Central memory CD8-positive, alpha-beta T cell (primary cell): ENCODE results near the gene MATK.

Experiments used
- ATAC-seq: fragments of 150-1000 bp; cut with Tn5 transposase; replicated peaks from 2 replicates; pipeline ENCODE4 v1.10.0; 2022; ENCODE audit warnings: mild to moderate bottlenecking, moderate FRiP score, moderate number of reproducible peaks; ENCODE audit not compliant: poor library complexity, severe bottlenecking; ENCODE audit errors: extremely low read depth
- DNase-seq, 2 donors: peaks; one replicate each; pipeline ENCODE4 v3.0.0; 2021; ENCODE audit warnings: low spot score in 2 of 2
- H3K27ac Mint-ChIP-seq: one replicate; pipeline ENCODE4 v1.8.0; 2022; ENCODE audit warnings: low read depth, mild to moderate bottlenecking, moderate library complexity, mixed read lengths
- H3K27me3 Mint-ChIP-seq: one replicate; pipeline ENCODE4 v1.8.0; 2022; ENCODE audit warnings: mixed read lengths
- H3K36me3 Mint-ChIP-seq: one replicate; pipeline ENCODE4 v1.8.0; 2022; ENCODE audit warnings: mild to moderate bottlenecking, moderate library complexity, mixed read lengths; ENCODE audit not compliant: insufficient read depth
- H3K4me1 Mint-ChIP-seq: one replicate; pipeline ENCODE4 v1.8.0; 2022; ENCODE audit warnings: mixed read lengths
- H3K4me3 Mint-ChIP-seq: one replicate; pipeline ENCODE4 v1.8.0; 2022; ENCODE audit warnings: mild to moderate bottlenecking, moderate library complexity, mixed read lengths
- H3K9me3 Mint-ChIP-seq: one replicate; pipeline ENCODE4 v1.8.0; 2022; ENCODE audit warnings: mixed read lengths

Gene MATK

DNA sequence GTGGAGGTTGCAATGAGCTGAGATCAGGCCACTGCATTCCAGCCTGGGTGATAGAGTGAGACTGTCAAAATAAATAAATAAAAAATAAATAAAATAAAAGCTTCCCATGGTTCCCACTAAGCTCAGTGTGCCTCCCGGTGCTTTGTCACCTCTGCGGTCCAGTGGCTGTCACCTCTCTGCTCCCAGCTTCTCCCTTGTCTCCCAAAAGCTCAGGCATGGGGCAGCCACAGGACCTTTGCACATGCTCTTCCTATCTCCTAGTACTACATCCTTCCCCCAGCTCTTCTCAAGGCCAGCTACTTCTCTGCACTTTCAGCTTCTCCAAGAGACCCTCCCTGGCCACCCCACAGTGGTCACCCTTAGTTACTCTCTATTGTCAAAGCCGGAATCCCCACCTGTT, 7.6 kb upstream of the MATK start:
- H3K27ac Mint-ChIP-seq, result no peak overlapping the region
- peaks cover 5% of the 10 kb centered on the region for H3K9me3 Mint-ChIP-seq
- H3K4me3 Mint-ChIP-seq, result no peak overlapping the region
- DNase-seq (no peak), ATAC-seq (no peak)
- H3K36me3 Mint-ChIP-seq, result peaks cover 11% of the 10 kb centered on the region
- peaks cover 38% of the 10 kb centered on the region for H3K4me1 Mint-ChIP-seq
- H3K27me3 Mint-ChIP-seq, result no peaks in the 10 kb centered on the region

DNA sequence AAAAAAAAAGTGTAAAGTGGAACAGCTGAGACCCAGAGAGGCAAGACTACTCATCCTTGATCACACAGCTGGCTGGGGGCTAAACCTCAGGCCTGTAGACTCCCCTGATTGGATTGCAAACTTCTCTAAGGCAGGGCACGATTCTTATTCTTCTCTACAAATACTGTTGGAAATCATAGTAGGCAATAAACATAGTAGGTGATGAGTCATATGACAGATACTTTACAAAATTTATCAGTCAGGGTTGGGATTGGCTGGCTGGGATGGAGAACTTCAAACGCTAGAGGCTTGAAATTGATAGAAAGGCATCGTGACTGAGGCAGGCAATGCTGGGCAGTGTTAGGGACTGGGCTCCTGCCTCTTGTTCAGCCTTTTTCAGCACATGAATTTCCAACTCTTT, 5.9 kb upstream of the MATK start:
- Mint-ChIP-seq H3K4me3 (no peak overlapping the region), H3K27ac (no peak overlapping the region), H3K27me3 (no peaks in the 10 kb centered on the region), H3K9me3 (peaks cover 5% of the 10 kb centered on the region), H3K36me3 (peaks cover 9% of the 10 kb centered on the region), H3K4me1 (peaks cover 33% of the 10 kb centered on the region)
- ATAC-seq, result no peak
- DNase-seq, result no peak

DNA sequence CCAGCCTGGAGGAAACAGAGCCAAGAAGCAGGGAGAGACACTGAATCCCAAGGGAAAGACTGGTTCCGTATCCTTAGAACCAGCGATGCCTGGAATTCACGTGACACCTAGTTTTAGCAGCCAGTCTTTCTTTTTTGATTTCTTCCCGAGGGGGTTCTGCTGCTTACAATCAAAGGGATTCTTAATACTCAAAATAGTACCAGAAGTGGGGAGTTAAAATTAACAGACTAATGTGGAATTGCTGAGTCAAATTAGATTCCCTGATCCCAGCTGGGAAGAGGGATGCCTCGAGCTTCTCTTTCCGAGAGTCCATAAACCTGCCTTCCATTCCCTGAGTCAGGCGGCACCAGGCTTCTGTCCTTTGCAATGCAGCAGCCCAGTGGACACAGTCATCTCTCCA, 4.8 kb upstream of the MATK start:
- Mint-ChIP-seq H3K4me1 (peaks cover 26% of the 10 kb centered on the region), H3K36me3 (peaks cover 7% of the 10 kb centered on the region), H3K9me3 (no peaks in the 10 kb centered on the region), H3K4me3 (peak overlapping the region; percentile 40), H3K27ac (peak overlapping the region; percentile 68), H3K27me3 (no peaks in the 10 kb centered on the region)
- ATAC-seq (no peak), DNase-seq (no peak)

DNA sequence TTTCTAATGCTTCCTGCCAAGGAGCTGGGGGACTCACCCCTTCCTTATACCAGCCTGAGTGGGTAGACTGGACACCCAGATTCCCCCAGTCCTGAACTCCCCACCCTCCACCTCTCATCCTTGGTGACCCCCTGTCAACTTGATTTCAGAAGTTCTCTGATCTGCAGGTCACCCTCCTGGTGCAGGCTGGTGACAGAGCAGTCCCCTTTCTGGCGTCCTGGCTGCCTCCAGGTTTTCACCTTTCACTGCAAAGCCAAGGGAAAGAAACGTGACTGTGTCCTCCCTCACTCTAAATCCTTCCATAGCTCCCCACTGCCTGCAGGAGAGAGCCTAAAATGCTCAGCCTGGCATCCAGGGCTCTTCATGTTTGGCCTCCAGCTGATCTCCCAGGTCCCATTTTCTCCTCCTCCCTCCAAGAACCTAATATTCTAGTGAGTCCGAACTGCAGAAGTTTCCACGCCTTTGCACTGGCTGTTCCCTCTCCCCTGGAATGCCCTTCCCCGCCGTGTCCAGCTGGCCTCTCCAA, 4.1 kb upstream of the MATK start:
- H3K36me3 Mint-ChIP-seq, result peaks cover 8% of the 10 kb centered on the region
- H3K9me3 Mint-ChIP-seq, result no peaks in the 10 kb centered on the region
- H3K27me3 Mint-ChIP-seq, result no peaks in the 10 kb centered on the region
- peak overlapping the region; percentile 40 for H3K4me3 Mint-ChIP-seq
- ATAC-seq (no peak), DNase-seq (no peak)
- peaks cover 26% of the 10 kb centered on the region for H3K4me1 Mint-ChIP-seq
- H3K27ac Mint-ChIP-seq, result peak overlapping the region; percentile 68

DNA sequence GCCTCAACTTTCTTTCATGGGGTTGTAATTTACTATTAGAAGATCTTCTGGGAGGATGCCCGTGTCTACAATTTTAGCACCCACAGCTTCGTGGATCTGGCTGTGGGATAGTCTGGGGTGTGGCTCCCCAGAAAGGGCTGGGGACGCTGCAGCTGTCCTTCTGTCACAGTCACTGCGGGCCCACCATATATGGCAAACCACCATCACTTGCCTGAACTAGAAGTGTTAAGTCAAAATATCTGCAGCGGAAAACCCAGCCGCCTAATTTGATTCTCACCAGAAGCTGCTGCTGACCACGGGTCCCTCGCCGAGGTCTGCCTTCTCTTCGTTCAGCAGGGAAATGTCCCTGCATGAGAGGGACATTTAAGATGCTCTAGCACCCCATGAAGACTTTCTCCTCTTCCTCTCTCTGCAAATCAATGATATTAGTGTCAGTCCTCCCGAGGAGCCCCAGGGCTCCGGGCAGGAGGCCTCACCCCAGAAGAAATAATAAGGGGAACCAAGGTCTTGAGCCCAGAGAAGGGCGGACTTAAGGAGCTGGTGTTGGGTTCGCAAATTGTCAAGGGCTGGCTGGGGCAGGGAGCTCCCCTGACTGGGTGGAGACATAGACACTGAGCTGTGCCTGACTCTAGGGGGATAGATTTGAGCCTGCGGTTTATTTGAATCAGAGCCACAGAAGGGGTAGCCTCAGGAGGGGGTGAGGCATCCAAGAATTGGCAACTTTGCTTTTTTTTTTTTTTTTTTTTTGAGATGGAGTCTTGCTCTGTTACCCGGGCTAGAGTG, 3.0 kb upstream of the MATK start:
- Mint-ChIP-seq H3K4me3 (peak overlapping the region; percentile 70), H3K9me3 (no peaks in the 10 kb centered on the region), H3K27me3 (no peaks in the 10 kb centered on the region), H3K27ac (peak overlapping the region; percentile 81), H3K36me3 (peaks cover 9% of the 10 kb centered on the region), H3K4me1 (peaks cover 34% of the 10 kb centered on the region)
- DNase-seq (peak; percentile 26 to 57), ATAC-seq (peak; percentile 70)

DNA sequence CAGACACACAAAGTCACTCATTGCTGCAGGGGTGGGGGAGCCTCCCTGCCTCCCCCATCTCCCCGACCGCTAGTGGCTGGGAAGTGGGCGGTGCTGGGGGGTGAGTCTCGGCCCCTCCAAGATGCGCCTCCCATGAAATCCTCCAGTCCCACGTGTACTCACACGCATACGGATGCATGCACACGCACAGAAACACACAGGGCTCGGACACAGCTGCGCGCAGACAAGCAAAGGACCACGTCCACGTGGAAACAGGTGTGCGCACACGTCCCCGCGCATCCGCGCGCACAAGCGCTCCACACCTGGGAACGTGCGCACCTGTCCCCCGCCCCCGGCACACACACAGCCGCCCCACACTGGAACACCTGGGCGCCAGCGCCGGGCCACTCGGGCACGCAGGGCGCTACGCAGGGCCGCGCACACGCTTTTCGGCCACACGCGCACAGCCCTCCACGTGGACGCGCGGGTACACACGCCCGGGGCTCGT, 687 bp downstream of the MATK start:
- peak; percentile 15 for ATAC-seq
- Mint-ChIP-seq H3K9me3 (peaks cover 7% of the 10 kb centered on the region), H3K4me1 (peaks cover 35% of the 10 kb centered on the region), H3K36me3 (peaks cover 22% of the 10 kb centered on the region), H3K4me3 (peak overlapping the region; percentile 82), H3K27ac (no peak overlapping the region), H3K27me3 (no peaks in the 10 kb centered on the region)
- DNase-seq, result no peak

DNA sequence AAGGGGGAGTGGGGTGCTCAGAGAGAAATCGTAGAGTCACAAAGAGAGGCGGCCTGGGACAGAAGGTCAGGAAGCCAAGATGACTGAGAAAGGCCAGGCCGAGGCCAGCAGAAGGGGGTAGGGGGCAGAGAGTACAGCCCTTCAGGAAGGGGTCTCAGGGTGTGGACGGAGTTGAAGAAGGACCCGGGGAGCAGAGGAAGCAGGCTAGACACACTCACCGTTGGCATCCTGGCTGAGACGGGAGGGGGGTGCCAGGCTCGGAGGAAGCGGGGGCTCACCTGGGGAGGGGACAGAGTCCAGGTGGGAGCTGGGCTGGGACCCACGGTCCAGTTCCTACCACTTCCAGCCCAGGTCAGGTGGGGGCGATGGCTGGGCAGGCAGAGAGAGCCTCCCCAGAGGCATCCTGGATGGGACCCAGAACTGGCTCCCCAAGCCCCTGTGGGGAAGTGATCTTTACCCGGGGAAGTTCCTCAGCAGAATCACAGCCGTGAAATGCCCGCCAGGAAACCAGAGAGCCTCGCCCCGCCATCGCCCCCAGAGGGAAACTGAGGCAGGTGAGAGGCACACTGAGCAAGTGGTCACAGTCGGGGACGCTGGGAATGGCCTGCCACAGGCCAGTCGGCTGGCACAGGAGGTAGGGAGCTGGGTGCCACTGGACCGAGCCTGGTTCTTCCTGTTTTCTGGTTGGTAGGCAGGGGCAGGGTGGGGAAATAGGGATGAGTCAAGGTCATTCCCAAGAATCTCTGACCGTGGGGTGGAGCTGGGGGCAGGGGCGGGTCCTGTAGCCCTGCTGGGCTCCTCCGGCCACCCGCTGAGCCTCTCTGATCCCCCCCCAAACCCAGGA, 1.4 kb downstream of the MATK start:
- DNase-seq (no peak), ATAC-seq (no peak)
- H3K4me1 Mint-ChIP-seq, result peaks cover 28% of the 10 kb centered on the region
- peaks cover 21% of the 10 kb centered on the region for H3K36me3 Mint-ChIP-seq
- no peaks in the 10 kb centered on the region for H3K27me3 Mint-ChIP-seq
- peak overlapping the region; percentile 79 for H3K27ac Mint-ChIP-seq
- peaks cover 7% of the 10 kb centered on the region for H3K9me3 Mint-ChIP-seq
- H3K4me3 Mint-ChIP-seq, result peak overlapping the region; percentile 82

DNA sequence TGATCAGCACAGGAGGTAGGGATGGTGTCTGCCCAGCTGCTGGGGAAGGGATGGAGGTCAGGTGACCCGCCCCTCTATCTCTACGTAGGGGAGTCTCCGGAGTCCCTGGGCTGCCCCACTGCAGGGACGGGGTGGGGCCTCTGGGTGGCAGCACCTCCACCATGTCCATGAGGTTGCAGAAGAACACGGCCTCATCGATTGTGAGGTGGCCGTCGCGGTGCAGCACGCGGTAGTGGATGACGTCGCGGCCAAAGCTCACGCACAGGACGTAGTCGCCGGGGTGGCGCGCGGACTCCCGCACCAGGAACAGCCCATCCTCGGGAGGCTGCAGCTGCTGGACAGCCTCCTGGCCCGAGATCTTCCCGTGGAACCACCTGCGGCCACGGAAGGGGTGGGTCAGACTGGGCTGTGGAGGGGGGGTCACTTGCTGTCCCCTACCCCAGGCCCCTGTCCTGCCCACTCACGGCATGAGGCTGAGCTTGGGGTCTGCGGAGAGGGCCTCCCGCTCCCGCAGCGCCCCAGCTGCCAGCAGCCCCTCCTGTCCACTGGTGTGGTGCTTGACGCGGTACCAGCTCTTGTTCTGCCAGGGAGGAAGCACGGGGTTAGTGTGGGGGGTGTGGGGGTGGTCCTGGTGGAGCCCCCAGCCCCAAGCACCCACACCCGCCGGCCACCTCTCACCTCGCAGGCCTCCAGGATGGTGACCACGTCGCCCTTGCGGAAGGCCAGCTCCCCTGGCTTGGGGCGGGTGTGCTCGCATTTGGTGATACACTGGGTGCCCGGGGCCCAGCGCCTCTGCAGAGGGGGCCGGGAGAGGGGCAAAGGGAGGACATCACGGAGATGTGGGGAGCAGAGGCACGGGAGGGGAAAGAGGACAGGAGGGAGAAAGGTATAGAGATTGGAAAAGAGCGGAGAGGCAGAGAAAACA, 2.3 kb downstream of the MATK start:
- peaks cover 22% of the 10 kb centered on the region for H3K4me1 Mint-ChIP-seq
- peak; percentile 28 to 34 for DNase-seq

DNA sequence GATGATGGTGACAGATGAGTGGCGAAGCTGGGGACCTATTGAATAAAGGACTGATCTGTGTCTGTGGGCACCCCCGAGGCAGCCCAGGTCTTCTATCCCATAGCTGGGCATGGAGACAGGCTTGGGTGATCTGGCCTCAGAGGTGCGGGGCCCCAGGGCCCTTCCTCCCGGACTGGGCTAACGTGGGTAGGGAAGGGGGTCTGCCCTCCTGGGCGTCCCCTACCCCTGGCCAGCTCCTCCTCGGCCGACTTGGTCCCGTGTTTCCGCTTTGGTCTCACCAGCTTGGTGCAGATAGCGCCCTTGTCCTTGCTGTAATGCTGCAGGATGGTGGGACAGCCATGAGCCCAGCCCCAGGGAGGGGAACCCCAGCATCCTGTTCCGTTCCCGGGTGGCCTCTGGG, 3.3 kb downstream of the MATK start:
- Mint-ChIP-seq H3K4me1 (peaks cover 19% of the 10 kb centered on the region), H3K9me3 (peaks cover 7% of the 10 kb centered on the region), H3K36me3 (peaks cover 16% of the 10 kb centered on the region), H3K27me3 (no peaks in the 10 kb centered on the region), H3K4me3 (no peak overlapping the region), H3K27ac (no peak overlapping the region)
- DNase-seq (no peak), ATAC-seq (no peak)

More for the DNA sequence above, 2.3 kb downstream of the MATK start:
- ATAC-seq, result no peak
- peak overlapping the region; percentile 79 for H3K27ac Mint-ChIP-seq
- peaks cover 18% of the 10 kb centered on the region for H3K36me3 Mint-ChIP-seq
- no peaks in the 10 kb centered on the region for H3K27me3 Mint-ChIP-seq
- H3K9me3 Mint-ChIP-seq, result peaks cover 7% of the 10 kb centered on the region
- peak overlapping the region; percentile 82 for H3K4me3 Mint-ChIP-seq

DNA sequence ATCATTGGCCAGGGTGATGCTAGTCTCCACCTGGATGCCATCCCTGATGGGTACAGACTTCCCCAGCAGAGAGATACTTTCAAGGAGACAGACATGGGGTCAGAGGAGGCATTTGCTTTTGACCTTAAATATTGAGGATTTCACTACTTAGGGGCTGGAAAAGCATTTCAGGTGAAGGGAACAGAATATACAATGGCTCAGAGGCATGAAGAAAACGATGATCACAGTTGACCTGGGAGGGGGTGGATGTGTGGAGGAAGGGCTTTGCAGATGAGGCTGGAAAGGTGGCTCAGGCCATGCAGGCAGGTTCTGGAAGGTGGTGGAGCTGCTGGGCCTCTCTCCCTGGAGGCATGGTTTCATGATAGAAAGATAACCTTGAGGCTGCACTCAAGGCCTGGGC, 3.9 kb downstream of the MATK start:
- ATAC-seq, result no peak
- DNase-seq, result no peak
- no peaks in the 10 kb centered on the region for H3K27me3 Mint-ChIP-seq
- H3K27ac Mint-ChIP-seq, result no peak overlapping the region
- peaks cover 7% of the 10 kb centered on the region for H3K9me3 Mint-ChIP-seq
- H3K36me3 Mint-ChIP-seq, result peaks cover 16% of the 10 kb centered on the region
- peaks cover 19% of the 10 kb centered on the region for H3K4me1 Mint-ChIP-seq
- H3K4me3 Mint-ChIP-seq, result no peak overlapping the region

DNA sequence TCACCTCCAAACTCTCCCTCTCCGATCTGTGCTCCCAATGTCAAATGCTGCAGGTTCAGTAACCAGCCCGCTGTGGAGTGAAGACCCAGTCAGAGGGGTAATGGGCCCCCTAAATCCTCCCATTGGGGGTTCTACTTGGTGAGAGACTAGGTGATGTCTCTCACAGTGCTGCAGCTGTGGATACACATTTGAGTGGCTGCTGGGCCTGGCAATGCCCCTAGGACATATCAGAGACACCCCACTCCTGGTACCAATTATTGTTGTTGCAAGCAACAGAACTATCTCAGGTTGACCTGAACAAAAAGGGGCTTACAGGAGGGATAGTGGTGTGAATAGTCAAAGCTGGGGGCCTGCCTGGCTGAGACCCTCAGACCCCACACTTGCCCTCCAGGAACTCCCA, 4.6 kb downstream of the MATK start:
- H3K4me3 Mint-ChIP-seq, result no peak overlapping the region
- H3K9me3 Mint-ChIP-seq, result peaks cover 7% of the 10 kb centered on the region
- H3K27ac Mint-ChIP-seq, result no peak overlapping the region
- peaks cover 16% of the 10 kb centered on the region for H3K36me3 Mint-ChIP-seq
- DNase-seq (no peak), ATAC-seq (no peak)
- no peaks in the 10 kb centered on the region for H3K27me3 Mint-ChIP-seq
- H3K4me1 Mint-ChIP-seq, result peaks cover 19% of the 10 kb centered on the region

DNA sequence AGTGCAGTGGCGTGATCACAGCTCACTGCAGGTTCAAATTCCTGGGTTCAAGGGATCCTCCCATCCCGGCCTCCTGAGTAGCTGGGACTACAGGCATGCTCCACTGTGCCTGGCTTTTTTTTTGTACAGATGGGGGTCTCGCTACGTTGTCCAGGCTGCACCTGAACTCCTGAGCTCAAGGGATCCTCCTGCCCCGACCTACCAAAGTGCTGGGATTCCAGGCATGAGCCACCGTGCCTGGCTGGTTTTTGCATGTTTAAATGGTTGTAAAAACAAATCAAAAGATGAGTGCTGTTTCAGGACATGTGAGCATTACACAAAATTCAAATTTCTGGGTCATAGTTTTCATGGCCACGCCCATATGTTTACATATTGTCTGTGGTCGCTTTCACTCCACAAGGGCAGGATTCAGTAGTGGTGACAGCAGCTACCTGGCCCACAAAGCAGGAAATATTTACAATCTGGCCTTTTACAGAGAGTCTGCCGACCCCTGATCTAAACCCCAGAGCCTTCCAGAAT, 5.3 kb downstream of the MATK start:
- peaks cover 16% of the 10 kb centered on the region for H3K36me3 Mint-ChIP-seq
- no peak for DNase-seq
- H3K27ac Mint-ChIP-seq, result no peak overlapping the region
- H3K27me3 Mint-ChIP-seq, result no peaks in the 10 kb centered on the region
- H3K9me3 Mint-ChIP-seq, result peaks cover 7% of the 10 kb centered on the region
- no peak for ATAC-seq
- no peak overlapping the region for H3K4me3 Mint-ChIP-seq
- H3K4me1 Mint-ChIP-seq, result peaks cover 19% of the 10 kb centered on the region
